ENCODE results near the gene KRTAP9-4. TPM values are rescaled to one million over a fixed set of nuclear protein-coding genes. Genes with fewer than 3 reads are reported as not detected.
"Not testable (repeated sequence)": the region's sequence is repeated elsewhere in the genome, so short reads cannot be mapped to it uniquely, and the experiment has no call there.

The KRTAP9-4 gene
- total and polyA plus RNA-seq, 8 donors: not detected

- H3K27ac ChIP-seq: no peak overlapping the region
- DNase-seq (no peak), ATAC-seq (no peak)
- no peaks in the 10 kb centered on the region for H3K4me1 ChIP-seq
- peaks cover 0 to 4% of the 10 kb centered on the region in 2 donors for H3K27me3 ChIP-seq
- no peaks in the 10 kb centered on the region for H3K9me3 ChIP-seq
- intact Hi-C loops (cut with DNase I): no loop called here
- H3K4me3 ChIP-seq: no peak overlapping the region
- H3K36me3 ChIP-seq: no peaks in the 10 kb centered on the region
- no peak for TF ChIP-seq CTCF (IDR thresholded peaks at IDR 0.05)
These were observed 13.7 kb downstream of the KRTAP9-4 start for GRCh38 chr17:41263212-41263611.

- intact Hi-C loops (cut with DNase I): no loop called here
- TF ChIP-seq CTCF (IDR thresholded peaks at IDR 0.05): no peak
- ATAC-seq: peak; percentile 30
- H3K9me3 ChIP-seq: no peaks in the 10 kb centered on the region
- no peak overlapping the region for H3K27ac ChIP-seq
- H3K27me3 ChIP-seq: peaks cover 0 to 4% of the 10 kb centered on the region in 2 donors
- no peak for DNase-seq
- H3K36me3 ChIP-seq: no peaks in the 10 kb centered on the region
- no peaks in the 10 kb centered on the region for H3K4me1 ChIP-seq
- no peak overlapping the region for H3K4me3 ChIP-seq
These were observed 15.1 kb downstream of the KRTAP9-4 start for GRCh38 chr17:41264599-41264998.

GRCh38 chr17:41265078-41265477 is 15.6 kb downstream of the KRTAP9-4 start, which contains the start of gene KRTAP9-6:
KRTAP9-6 (plus strand) TSS chr17:41265378; CDS start chr17:41265378, 0 bp downstream.
- no peak for ATAC-seq
- H3K4me1 ChIP-seq: no peaks in the 10 kb centered on the region
- no peaks in the 10 kb centered on the region for H3K36me3 ChIP-seq
- DNase-seq: no peak
- intact Hi-C loops (cut with DNase I): no loop called here
- H3K4me3 ChIP-seq: no peak within 1 kb of the TSS
- peaks cover 0 to 4% of the 10 kb centered on the region in 2 donors for H3K27me3 ChIP-seq
- no peak for TF ChIP-seq CTCF (IDR thresholded peaks at IDR 0.05)
- no peak within 1 kb of the TSS for H3K27ac ChIP-seq
- no peaks in the 10 kb centered on the region for H3K9me3 ChIP-seq

- intact Hi-C loops (cut with DNase I): no loop called here
- DNase-seq: no peak
- H3K27me3 ChIP-seq: peaks cover 0 to 4% of the 10 kb centered on the region in 2 donors
- H3K4me3 ChIP-seq: no peak overlapping the region
- H3K27ac ChIP-seq: no peak overlapping the region
- no peaks in the 10 kb centered on the region for H3K9me3 ChIP-seq
- H3K4me1 ChIP-seq: no peaks in the 10 kb centered on the region
- no peaks in the 10 kb centered on the region for H3K36me3 ChIP-seq
- ATAC-seq: no peak
- no peak for TF ChIP-seq CTCF (IDR thresholded peaks at IDR 0.05)
These were observed 18.2 kb downstream of the KRTAP9-4 start for GRCh38 chr17:41267711-41268110.

GRCh38 chr17:41271323-41271722 is 21.8 kb downstream of the KRTAP9-4 start:
- H3K36me3 ChIP-seq; H3K9me3 ChIP-seq; H3K27ac ChIP-seq; H3K4me3 ChIP-seq; DNase-seq; H3K4me1 ChIP-seq; ATAC-seq; H3K27me3 ChIP-seq; intact Hi-C loops (cut with DNase I): not testable (repeated sequence)

GRCh38 chr17:41271858-41272257 is 22.4 kb downstream of the KRTAP9-4 start:
- Histone ChIP-seq H3K4me1 (no peaks in the 10 kb centered on the region), H3K27ac (no peak overlapping the region), H3K9me3 (no peaks in the 10 kb centered on the region), H3K27me3 (peaks cover 0 to 7% of the 10 kb centered on the region in 2 donors), H3K4me3 (no peak overlapping the region), H3K36me3 (no peaks in the 10 kb centered on the region)
- DNase-seq (no peak), ATAC-seq (no peak)
- intact Hi-C loops (cut with DNase I): no loop called here
- TF ChIP-seq CTCF (IDR thresholded peaks at IDR 0.05): no peak

GRCh38 chr17:41275648-41276190 is 26.2 kb downstream of the KRTAP9-4 start, which contains the start of gene KRTAP9-7:
KRTAP9-7 (plus strand) TSS chr17:41275698; CDS start chr17:41275698, 0 bp downstream.
- DNase-seq; H3K27ac ChIP-seq; H3K27me3 ChIP-seq; intact Hi-C loops (cut with DNase I); H3K4me1 ChIP-seq; H3K9me3 ChIP-seq; H3K4me3 ChIP-seq; H3K36me3 ChIP-seq; ATAC-seq: not testable (repeated sequence)

Data from left lung (tissue), 10 donors.